ENCODE results near the gene DDX52. TPM values are rescaled to one million over a fixed set of nuclear protein-coding genes. Genes with fewer than 3 reads are reported as not detected.

DDX52 gene
- total RNA-seq, 1 experiment from 2014 or later = 65.4 TPM

GRCh38 chr17:37585066-37585465 lies 58.2 kb downstream of the DDX52 start:
- no peak overlapping the region for H3K9ac ChIP-seq (ENCODE audit: extremely low read depth, insufficient read length, low read length)
- no peak overlapping the region for H3K18ac ChIP-seq (ENCODE audit: insufficient read length, low read depth, low read length)
- H3K36me3 Mint-ChIP-seq (ENCODE audit: insufficient read depth in 1 of 3, low read depth in 3 of 3) = peaks cover 1 to 44% (median 29%) of the 10 kb centered on the region in 3 experiments; a peak in 5 of 7 replicates
- H3K27ac ChIP-seq (ENCODE audit: insufficient read length, low read depth, low read length) = no peak overlapping the region
- no peak overlapping the region for H3K4ac ChIP-seq (ENCODE audit: low read depth, low read length)
- H3K4me1 ChIP-seq (ENCODE audit: insufficient read depth, low read length) = no peaks in the 10 kb centered on the region
- H3K4me1 Mint-ChIP-seq = no peaks in the 10 kb centered on the region
- no peak overlapping the region for H3K23ac ChIP-seq (ENCODE audit: insufficient read length, low read depth, low read length)
- H2BK5ac ChIP-seq (ENCODE audit: insufficient read length, low read length) = no peak overlapping the region
- no peak for DNase-seq
- no peak overlapping the region for H2AFZ ChIP-seq (ENCODE audit: low read length)
- H4K20me1 ChIP-seq (ENCODE audit: control insufficient read depth, insufficient read depth, insufficient read length) = no peaks in the 10 kb centered on the region
- H3K79me1 ChIP-seq (ENCODE audit: insufficient read depth, low read depth, low read length, poor library complexity, severe bottlenecking) = no peaks in the 10 kb centered on the region
- no peak overlapping the region for H4K91ac ChIP-seq (ENCODE audit: insufficient read length, low read depth, low read length)
- no peak overlapping the region for H2BK12ac ChIP-seq (ENCODE audit: insufficient read length, low read depth, low read length)
- no peaks in the 10 kb centered on the region for H3K23me2 ChIP-seq (ENCODE audit: insufficient read length, low read depth, low read length, poor library complexity, severe bottlenecking)
- no peak overlapping the region for H3K4me2 ChIP-seq (ENCODE audit: insufficient read depth, insufficient read length, low read length)
- no peak overlapping the region for H4K5ac ChIP-seq (ENCODE audit: insufficient read length, low read depth, low read length)
- no peak overlapping the region for H3T11ph ChIP-seq (ENCODE audit: low read length)
- H3K9me3 ChIP-seq (ENCODE audit: control insufficient read depth, low read depth, low read length) = no peaks in the 10 kb centered on the region
- no peak overlapping the region for H2BK20ac ChIP-seq (ENCODE audit: low read depth, low read length, poor library complexity, severe bottlenecking)
- no peak overlapping the region for H3K27ac Mint-ChIP-seq
- TF ChIP-seq CTCF (conservative IDR thresholded peaks at IDR 0.05) = no peak
- H3K27me3 Mint-ChIP-seq (ENCODE audit: low read depth) = no peaks in the 10 kb centered on the region
- no peak overlapping the region for H3K4me3 Mint-ChIP-seq
- no peak overlapping the region for H2BK120ac ChIP-seq (ENCODE audit: low read depth, low read length, poor library complexity, severe bottlenecking)
- no peak overlapping the region for H4K8ac ChIP-seq (replicated peaks; ENCODE audit: insufficient read length, low read depth, low read length)
- no peak overlapping the region for H3K14ac ChIP-seq (ENCODE audit: insufficient read depth, low read length)
- H3K9me3 Mint-ChIP-seq = no peaks in the 10 kb centered on the region
- H3K56ac ChIP-seq (ENCODE audit: insufficient read length, low read depth, low read length) = no peak overlapping the region
- no peaks in the 10 kb centered on the region for H3K27me3 ChIP-seq (ENCODE audit: insufficient read depth, low read length)
- H2AK5ac ChIP-seq (ENCODE audit: insufficient read length, low read length) = no peak overlapping the region
- no peaks in the 10 kb centered on the region for H3K79me2 ChIP-seq (ENCODE audit: insufficient read depth, low read length)
- no peak overlapping the region for H2BK15ac ChIP-seq (ENCODE audit: low read depth, low read length)
- no CpG with 5 or more reads among the region's 3 CpGs for WGBS (ENCODE audit: extremely low coverage, insufficient read length, low lambda C conversion rate)

Measured in H9 (cell line).